CD4-positive, alpha-beta T cell treated with Interleukin-2 at 100 ng/mL for 4 hours (primary cell): Measurements from ENCODE around the gene METTL18.
A peak's percentile ranks its signal among the peaks of the same experiment; 100 is the strongest.
"Not testable (repeated sequence)": the region's sequence is repeated elsewhere in the genome, so short reads cannot be mapped to it uniquely, and the experiment has no call there.

ENCODE experiments used
- DNase-seq: peaks from one replicate; pipeline ENCODE4 v3.0.0-alpha.2; 2020; ENCODE audit warnings: low spot score

The METTL18 gene

DNA sequence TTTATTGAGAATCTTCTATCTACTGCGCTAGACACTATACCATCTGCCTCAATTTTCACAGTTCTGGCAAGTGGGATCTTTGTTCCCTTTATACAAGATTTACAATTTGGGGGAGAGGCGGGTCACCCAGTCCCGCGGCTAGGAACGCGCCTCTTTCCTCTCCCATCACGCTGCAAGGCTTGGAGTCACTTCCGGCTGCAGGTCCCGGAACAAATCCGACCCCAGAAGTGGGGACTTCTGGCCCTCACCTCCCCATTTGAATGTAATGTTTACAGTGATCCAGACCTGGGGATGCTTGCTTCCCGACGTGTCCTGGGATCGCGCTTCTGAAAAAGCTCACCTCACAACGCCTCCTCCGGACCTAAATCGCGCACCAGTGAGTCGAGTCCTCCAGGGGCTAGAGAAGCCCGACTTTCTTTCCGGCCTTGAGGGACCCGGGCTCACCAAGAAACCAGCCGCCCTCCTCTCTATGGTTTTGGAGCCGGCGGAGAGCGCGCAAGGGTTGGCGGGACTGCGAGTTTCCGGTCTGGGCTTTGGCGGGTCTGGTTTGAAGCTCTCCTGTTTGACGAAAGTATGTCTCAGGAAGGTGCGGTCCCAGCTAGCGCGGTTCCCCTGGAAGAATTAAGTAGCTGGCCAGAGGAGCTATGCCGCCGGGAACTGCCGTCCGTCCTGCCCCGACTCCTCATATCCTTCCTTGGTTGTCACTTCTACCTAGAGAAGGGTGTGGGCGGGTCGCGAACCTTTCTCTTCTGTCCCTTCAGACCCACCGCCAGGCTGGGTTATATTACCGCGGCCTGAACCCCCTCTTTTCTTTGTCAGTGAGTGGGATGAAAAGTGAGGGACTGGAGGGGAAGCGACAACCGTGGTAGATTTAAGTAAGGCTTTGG lies at the start of gene METTL18:
Gene METTL18 (minus strand): TSS at position 378 of the 887 bp plus-strand sequence. CDS start 1,212 bp downstream, outside the sequence.
- peak; percentile 94 for DNase-seq

DNA sequence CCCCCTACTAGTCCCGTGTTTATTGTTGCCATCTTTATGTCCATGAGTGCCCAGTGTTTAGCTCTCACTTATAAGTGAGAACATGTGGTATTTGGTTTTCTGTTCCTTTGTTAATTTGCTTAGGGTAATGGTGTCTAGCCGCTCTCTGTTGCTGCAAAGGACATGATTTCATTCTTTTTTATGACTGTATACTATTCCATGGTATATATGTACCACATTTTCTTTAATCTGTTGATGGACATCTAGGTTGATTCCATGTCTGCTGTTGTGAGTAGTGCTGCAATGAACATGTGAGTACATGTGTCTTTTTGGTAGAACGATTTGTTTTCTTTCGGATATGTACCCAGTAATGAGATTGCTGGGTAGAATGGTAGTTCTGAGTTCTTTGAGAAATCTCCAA lies 44.2 kb upstream of the METTL18 start:
- DNase-seq = no peak

DNA sequence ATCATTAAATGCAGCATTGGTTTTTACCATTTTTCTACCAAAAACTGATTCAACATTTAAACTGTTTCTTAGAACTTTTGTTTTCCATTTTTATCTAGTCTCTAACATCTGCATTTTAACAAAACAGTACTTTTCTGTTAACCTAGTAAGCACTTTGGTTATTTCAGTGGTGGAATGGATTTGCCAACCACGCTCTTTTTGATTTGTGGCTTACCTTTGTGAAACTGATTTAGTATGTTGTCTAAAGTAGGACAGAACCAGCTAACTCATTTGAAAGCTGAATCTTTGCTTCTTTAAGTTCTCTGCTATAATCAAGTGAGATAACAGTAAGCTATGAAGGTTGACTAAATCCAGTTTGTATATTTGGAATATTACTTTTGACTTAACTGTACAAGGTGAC lies 41.5 kb upstream of the METTL18 start:
- no peak for DNase-seq

DNA sequence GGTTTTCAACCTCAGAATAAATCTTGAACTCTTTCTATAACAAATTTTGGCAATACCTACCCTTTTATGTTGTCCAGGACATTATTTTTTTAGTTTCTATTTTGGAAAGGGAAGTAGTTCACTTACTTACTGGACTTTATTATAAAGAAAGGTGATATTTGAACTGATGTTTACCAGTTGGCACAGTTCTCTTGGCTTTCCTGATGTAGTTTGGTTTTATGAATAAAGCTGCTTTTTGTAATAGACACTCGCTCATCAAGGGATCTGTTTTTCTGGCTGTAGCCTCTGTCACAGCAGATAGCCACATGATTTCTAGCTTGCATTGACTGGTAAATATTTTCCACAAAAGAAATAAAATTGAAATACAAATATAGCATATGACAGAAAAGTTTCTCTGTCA lies 40.9 kb upstream of the METTL18 start:
- no peak for DNase-seq

DNA sequence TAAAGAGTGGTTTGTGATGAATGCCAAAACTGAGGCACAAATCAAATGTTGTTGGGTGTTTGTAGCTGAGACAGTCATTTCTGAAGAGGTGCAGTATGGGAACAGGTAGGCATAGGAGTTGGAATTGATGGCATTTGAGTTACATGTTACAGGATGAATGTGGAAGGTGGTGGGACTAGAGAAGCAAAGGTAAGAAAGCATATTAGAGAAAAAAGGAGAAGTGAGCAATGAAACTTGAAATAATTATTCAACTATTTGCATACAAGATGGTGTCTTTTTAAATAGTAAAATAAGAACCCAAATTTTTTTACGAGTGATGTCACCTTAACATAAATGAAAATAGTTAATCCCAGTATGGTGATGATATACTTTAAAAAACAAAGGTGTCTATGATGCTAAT lies 40.2 kb upstream of the METTL18 start:
- DNase-seq = no peak

DNA sequence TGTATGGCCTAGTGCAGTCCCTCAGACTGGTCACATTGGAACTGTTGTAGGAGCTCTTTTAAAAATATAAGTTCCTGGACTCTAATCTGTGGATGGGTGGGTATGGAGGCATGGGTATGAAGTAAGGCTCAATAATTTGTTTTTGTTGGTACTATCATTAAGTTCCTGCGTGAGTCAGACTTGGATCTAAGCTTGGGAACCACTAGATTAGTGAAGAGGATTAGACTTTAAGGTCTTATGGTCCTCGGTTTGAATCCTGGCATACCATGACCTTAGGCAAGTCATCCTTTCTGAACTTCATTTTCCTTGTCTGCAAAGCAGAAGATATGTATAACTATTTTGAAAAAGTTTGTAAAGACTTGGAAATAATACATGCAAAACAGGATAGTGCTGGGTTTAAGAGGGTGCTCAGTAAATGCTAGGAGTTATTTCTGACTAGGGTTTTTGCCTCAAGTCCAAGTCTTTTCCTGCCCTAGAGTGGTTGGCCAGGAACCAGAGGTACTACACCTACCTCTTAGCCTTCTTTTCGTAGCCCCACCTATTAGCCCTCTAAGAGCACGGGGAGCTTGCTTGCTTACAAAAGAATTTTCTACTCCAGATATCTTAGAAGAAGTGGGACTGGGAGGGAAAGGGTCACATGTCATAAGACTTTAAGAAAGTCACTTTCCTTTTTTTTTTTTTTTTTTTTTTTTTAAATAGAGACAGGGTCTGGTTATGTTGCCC lies 38.6 kb upstream of the METTL18 start:
- DNase-seq = no peak

DNA sequence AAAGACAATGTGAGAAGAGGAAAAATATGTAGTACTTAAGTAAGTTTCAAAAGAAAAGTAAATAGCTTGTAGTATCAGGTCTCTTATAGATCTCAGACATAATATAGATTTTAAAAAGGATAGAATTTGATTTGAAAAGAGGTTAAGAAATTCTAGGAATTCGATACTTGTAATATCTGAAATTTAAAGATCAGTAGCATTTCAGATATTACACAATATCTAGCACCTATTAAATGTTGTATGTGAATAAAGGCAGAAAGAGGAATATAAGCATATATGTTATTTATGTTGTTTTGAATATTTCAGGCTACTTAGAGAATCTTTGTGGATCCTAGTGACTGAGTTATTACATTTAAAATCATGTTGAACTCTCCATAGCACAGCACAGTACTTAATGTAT lies 35.0 kb upstream of the METTL18 start:
- no peak for DNase-seq

DNA sequence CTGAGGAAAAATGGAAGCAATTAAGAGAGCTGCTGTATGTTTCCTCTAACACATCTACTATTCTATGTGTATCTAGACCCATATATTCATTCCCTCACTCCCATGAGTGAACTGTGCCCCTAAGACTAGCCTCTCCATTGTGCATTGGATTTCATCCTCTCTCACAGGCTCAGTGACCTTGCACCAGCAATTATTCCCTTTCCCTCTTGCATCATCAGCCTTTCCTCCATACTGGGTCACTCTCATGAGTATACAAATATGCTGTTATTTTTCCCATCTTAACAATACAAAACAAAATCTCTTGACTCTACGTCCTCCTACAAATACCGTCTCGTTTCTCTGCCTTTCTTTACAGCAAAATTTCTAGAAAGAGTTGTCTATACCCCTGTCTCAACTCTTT lies 29.4 kb upstream of the METTL18 start:
- DNase-seq = no peak

DNA sequence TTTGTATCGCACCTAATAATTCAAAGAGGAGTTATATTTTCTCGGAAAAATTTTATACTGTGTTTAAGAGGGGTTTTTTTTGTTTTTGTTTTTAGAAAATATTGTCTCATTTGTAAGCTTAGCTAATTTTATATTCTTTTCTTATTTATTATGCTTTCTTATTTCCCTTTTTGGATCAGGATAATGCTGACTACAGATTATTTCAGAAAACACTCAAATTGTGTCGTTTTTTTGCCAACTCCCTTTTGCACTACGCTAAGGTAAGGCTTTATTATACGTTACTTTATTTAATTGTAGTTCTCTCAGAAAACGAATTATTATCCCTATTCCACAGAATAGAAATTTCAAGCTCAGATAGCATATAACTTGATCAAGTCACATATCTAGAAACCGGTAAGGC lies 26.8 kb upstream of the METTL18 start:
- no peak for DNase-seq

DNA sequence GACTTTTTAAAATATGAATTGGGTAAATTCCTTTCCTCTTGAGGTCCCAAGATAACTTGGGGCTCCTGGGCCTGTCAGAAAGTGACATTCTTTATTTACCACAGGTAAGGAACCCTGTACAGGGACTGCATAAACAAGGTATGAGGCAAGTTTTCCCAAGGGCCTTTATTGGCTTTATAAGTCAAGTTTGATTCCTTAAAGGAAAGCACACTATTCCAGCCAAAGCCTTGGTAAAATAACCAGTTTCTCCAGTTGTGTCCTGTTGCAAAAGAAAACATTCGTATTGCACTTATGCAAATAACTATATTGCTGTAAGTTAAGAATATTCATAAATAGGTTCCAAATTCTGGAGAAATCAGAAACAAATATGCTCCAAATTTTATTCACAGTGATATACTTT lies 21.9 kb upstream of the METTL18 start:
- no peak for DNase-seq

DNA sequence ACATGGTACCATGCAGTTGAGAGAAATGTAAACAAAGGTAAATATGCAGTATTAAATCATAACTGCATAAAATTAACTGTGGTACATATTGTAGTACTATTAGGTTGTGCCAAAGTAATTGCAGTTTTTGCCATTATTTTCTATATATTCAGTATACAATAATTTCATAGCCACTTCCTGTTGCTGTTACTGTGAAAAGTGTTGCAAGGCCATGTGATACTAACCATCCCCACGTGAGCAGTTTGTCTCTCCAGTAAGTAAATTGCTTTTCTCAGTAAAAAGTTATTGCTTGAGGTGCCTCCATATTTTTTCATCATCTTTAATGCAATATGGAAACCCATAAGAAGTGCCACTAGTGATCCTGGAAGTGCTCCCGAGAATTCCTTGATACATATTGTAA lies 19.6 kb upstream of the METTL18 start:
- DNase-seq = no peak

DNA sequence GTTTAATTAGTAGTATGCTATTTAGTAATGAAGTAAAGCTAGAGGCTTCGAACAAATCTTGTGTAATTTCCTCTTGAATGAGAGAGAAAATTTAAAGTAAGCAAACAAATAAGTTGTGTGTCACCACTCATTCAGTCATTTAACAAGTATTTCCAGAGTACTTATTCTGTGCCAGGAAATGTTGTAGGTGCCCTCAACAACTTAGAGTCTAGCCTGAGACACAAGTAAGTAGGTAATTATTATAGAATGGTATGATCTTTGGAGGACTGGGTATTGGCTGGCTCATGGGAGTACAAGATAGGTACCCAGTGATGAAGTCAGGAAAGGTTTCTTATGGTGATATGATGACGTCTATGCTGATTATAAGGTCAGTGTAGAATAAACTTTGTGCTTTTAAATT lies 17.4 kb upstream of the METTL18 start:
- no peak for DNase-seq

DNA sequence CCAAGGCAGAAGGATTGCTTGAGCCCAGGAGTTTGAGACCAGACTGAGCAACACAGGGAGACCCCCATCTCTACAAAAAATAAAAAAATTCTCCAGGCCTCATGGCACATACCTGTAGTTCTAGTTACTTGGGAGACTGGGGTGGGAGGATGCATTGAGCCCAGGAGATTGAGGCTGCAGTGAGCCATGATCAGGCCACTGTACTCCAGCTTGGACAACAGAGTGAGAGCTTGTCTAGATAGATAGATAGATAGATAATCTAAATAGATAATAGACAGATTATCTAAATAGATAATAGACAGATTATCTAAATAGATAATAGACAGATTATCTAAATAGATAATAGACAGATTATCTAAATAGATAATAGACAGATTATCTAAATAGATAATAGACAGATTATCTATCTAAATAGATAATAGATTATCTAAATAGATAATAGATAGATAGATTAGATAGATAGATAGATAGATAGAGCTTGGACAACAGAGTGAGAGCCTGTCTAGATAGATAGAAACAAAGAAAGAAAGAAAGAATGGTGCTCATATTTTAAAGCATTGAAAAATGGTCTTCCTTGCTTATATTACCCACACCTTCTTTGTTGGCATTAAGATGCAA lies 16.8 kb upstream of the METTL18 start:
- DNase-seq = not testable (repeated sequence)

DNA sequence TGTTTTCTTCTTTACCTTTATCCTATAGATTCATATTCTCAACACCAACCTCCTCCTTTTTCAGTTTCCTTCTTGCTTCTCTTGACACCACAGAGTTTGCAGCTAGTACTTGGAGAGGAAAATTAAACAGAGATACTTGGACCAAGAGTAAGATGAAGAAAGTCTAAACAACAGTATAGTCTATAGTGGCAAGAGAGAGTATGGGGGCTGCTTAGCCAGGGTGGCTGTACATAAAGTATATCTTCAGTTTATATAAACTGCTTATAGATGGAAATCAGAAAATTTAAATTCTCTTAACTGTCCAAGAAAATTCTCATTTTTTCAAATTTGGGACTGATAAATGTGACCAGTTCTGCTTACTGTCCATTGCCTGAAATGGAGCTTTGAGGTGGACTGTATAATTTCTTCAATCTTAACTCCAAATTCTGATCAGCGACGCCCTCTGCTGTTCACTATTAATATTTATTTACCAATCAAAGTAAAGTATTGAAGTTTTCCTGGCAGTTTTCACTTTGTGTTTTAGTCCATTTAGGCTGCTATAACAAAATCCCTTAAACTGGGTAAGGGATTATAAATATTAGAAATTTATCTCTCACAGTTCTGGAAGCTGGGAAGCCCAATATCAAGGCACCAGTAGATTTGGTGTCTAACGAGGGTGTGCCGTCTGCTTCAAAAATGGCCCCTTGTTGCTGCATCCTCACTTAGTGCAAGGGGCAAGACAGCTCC lies 14.8 kb upstream of the METTL18 start:
- DNase-seq = peak; percentile 65

DNA sequence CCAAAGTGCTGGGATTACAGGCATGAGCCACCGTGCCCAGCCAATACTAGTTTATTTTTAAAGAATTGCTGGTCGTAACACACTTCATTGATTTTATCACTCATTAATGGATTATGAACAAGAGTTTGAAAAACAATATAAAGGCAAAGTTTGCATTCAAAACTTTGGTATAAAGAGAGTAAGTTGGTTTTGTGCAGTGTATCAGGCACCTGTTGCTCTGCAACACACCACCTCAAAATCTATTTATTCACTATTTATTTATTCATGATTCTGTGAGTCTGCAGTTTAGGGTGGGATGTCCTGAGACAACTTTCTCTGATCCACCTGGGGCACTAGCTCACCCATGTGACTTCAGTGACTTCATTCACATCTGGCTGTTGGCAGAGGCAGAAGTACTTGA lies 10.2 kb upstream of the METTL18 start:
- DNase-seq = no peak

DNA sequence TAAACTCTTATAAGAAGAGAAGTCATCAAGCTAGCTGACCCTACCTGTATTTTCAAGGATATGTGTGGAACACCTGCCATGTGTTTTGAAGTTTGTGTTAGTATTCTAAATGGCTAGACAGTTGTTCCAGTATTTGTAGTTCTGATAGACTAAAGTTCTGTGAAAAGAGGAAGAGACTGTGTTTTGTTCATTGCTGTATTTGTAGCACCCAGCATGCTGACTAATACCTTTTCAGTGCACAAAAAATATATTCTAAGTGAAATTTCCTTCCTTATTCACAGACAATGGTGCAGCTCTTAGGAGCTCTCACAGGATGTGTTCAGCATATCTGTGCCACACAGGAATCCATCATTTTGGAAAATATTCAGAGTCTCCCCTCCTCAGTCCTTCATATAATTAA lies 8.2 kb upstream of the METTL18 start:
- no peak for DNase-seq

DNA sequence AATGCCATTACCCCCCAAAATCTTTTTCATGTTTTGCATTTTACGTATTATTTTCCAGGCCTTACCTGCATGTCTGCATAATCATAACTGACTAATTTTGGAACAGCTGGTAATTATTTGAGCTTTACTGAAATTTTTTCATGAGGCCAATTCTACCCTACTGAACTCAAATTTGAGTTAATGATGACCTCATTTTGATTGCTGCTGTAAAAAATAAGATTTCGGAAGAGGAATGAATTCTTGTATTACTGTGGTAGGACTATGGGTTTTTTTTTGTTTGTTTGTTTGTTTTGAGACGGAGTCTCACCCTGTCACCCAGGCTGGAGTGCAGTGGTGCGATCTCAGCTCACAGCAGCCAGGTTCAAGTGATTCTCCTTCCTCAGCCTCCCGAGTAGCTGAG lies 2.6 kb upstream of the METTL18 start:
- DNase-seq = no peak

DNA sequence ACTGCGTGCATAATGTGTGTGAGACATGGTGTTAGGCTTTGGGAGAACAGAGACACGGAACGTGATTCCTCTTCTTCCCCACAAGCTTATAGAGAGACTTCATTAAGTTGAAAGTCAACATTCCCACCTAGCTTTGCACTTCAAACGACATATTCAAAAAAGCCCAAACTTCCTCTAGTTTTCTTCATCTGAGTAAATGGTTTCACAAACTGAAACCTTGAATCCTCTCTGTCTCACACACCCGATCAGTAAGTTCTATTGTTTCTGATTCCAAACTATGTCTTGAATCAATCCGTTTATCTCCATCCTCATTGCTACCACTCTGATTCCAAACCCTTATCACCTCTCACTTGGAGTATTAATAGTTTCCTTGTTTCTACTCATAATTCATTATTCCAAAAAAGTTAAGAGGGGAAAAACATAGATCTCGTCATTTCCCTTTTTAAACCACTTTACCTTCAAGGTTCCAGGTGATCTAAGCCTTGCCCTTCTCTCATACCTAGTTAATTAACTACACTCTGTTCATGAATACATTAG lies 1.6 kb upstream of the METTL18 start:
- no peak for DNase-seq

DNA sequence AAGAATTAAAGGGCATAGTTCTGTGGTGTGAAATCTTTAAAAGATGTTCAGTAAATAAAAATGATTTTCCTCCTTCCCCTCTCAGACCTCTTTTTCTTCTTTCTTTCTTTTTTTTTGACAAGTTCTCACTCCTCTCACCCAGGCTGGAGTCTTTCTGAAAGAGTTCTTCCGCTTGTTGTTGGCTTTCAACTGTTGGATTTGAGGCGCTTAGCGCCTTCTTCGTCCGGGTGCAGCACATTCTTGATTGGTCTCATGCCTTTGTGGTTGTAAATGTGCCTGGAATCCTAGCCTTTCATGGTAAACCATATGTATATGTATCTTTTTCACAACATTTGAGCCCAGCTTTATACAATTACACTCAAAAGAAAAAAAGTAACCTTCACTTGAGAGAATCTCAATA lies 980 bp upstream of the METTL18 start:
- DNase-seq = no peak

DNA sequence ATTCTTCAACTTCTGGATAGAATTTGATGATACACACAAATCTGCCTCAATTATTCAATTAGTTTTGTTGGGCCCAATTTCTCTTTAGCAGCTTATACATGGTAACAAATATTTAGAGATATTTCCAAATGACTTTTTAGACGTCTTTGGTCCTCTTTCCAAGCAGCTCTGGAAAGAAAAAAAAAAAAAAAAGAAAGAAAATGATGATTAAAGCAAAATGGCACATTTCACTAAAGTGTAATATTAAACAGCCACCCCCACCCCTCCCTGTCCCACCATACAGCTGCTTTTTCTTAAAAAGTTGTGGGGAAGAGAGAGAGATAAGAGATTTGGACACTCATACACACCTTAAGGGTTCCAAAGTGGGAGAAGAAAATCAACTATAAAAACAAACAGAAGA lies 977 bp downstream of the METTL18 start:
- no peak for DNase-seq

DNA sequence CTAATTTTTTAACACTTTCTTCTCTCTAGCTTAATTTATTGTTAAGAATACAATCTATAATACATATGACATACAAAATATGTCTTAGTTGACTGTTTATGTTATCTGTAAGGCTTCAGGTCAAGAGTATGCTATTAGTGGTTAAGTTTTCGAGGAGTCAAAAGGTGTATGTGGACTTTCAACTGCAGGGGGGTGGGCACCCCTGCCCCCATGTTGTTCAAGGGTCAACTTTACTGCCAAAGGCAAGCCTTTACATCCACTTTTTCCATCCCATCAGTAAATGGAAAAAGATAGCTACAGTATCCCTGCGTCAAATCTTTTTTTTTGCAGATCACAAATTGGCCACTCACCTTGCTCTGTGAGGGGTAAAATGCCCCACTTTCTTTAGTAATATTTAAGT lies 6.3 kb downstream of the METTL18 start:
- DNase-seq = no peak

DNA sequence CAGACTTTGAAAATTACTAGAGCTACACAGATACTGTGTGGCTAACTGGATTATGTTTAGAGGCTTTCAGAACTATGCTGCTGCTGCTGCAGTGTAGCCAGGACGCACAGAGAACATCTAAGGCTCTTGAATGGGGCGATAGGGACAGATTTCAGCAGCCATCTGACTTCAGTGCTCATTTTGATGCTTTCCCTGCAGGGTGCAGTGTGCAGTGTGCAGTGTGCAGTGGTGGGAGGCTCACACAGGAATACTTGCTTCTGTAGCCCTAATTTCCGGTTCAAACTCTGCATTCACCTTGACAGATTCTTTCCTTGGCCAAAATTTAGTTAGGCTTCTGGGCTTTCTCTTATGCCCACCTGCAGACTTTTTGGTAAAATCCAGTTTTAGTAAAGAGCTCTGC lies 7.7 kb downstream of the METTL18 start:
- no peak for DNase-seq
